OCI-LY3 (cell line): ENCODE data around the gene LAMB4.

Experiments
- H2AFZ ChIP-seq: fragments of 200-600, 300-600 bp; shearing (Covaris generic); 2 replicates; pipeline ENCODE4 v1.6.0; 2014; ENCODE audit warnings: antibody characterized with exemption, low read depth, low read length
- H3K27ac ChIP-seq: fragments of 200-600, 300-600 bp; sonication (generic); 2 replicates; pipeline ENCODE4 v1.5.1; 2014; ENCODE audit warnings: mild to moderate bottlenecking, low read length, moderate library complexity, mixed read lengths
- H3K27me3 ChIP-seq: fragments of 200-600, 300-600 bp; sonication (generic); 2 replicates; pipeline ENCODE4 v1.6.1; 2014; ENCODE audit warnings: low read depth, low read length, mixed read lengths
- H3K36me3 ChIP-seq: fragments of 200-600, 300-600 bp; sonication (generic); replicated peaks from 2 replicates; pipeline ENCODE3; 2014; ENCODE audit warnings: low read depth, low read length, mixed read lengths
- H3K4me1 ChIP-seq: fragments of 300-600, 200-600 bp; sonication (generic); 2 replicates; pipeline ENCODE4 v1.6.1; 2014; ENCODE audit warnings: low read length, mixed read lengths
- H3K4me2 ChIP-seq: fragments of 200-600, 300-600 bp; sonication (generic); 2 replicates; pipeline ENCODE4 v1.6.1; 2014; ENCODE audit warnings: low read length, mixed read lengths
- H3K4me3 ChIP-seq: fragments of 300-600, 200-600 bp; sonication (generic); 2 replicates; pipeline ENCODE4 v1.5.1; 2014; ENCODE audit warnings: antibody characterized with exemption, mild to moderate bottlenecking, low read length, moderate library complexity
- H3K79me2 ChIP-seq: fragments of 300-600, 200-600 bp; shearing (Covaris generic); 2 replicates; pipeline ENCODE4 v1.6.1; 2014; ENCODE audit warnings: mild to moderate bottlenecking, low read length, mixed read lengths
- H3K9ac ChIP-seq: fragments of 300-600, 200-600 bp; shearing (Covaris generic); 2 replicates; pipeline ENCODE4 v1.6.0; 2014; ENCODE audit warnings: mild to moderate bottlenecking, low read length, moderate library complexity
- H3K9me3 ChIP-seq: fragments of 200-600, 300-600 bp; shearing (Covaris generic); 2 replicates; pipeline ENCODE4 v1.6.1; 2014; ENCODE audit warnings: low read length, mixed read lengths; ENCODE audit not compliant: insufficient read depth
- H4K20me1 ChIP-seq: fragments of 200-600, 300-600 bp; sonication (generic); 2 replicates; pipeline ENCODE4 v1.6.1; 2016; ENCODE audit warnings: low read length, mixed read lengths; ENCODE audit not compliant: insufficient read depth
- EZH2phosphoT487 ChIP-seq: fragments of 200-600 bp; shearing (Covaris generic); IDR thresholded peaks from 2 replicates; pipeline ENCODE4 v1.6.1; 2018; ENCODE audit warnings: antibody characterized with exemption, mixed run types, low read depth
- TF ChIP-seq, protein P1 (sequence below): fragments of 200-600, 300-600 bp; sonication (generic); IDR thresholded peaks from 2 replicates; pipeline ENCODE4 v1.5.1; 2014; ENCODE audit warnings: antibody characterized with exemption, low read length, low read depth

The LAMB4 gene

GRCh38 chr7:108164946-108165345 is 34.8 kb upstream of the LAMB4 start:
- TF ChIP-seq, protein P1, sequence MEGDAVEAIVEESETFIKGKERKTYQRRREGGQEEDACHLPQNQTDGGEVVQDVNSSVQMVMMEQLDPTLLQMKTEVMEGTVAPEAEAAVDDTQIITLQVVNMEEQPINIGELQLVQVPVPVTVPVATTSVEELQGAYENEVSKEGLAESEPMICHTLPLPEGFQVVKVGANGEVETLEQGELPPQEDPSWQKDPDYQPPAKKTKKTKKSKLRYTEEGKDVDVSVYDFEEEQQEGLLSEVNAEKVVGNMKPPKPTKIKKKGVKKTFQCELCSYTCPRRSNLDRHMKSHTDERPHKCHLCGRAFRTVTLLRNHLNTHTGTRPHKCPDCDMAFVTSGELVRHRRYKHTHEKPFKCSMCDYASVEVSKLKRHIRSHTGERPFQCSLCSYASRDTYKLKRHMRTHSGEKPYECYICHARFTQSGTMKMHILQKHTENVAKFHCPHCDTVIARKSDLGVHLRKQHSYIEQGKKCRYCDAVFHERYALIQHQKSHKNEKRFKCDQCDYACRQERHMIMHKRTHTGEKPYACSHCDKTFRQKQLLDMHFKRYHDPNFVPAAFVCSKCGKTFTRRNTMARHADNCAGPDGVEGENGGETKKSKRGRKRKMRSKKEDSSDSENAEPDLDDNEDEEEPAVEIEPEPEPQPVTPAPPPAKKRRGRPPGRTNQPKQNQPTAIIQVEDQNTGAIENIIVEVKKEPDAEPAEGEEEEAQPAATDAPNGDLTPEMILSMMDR, result no peak
- no peak for TF ChIP-seq EZH2phosphoT487
- Histone ChIP-seq H3K9me3 (no peaks in the 10 kb centered on the region), H2AFZ (no peak overlapping the region), H3K4me3 (no peak overlapping the region), H3K27ac (no peak overlapping the region), H3K4me1 (no peaks in the 10 kb centered on the region), H4K20me1 (no peaks in the 10 kb centered on the region), H3K79me2 (no peaks in the 10 kb centered on the region), H3K27me3 (no peaks in the 10 kb centered on the region), H3K9ac (no peak overlapping the region), H3K36me3 (peaks cover 7% of the 10 kb centered on the region), H3K4me2 (no peak overlapping the region)

- H3K9ac ChIP-seq, result no peak overlapping the region
- TF ChIP-seq, protein P1, result no peak
- no peak for TF ChIP-seq EZH2phosphoT487
Measured at GRCh38 chr7:108164342-108164741, 34.2 kb upstream of the LAMB4 start.

DNA sequence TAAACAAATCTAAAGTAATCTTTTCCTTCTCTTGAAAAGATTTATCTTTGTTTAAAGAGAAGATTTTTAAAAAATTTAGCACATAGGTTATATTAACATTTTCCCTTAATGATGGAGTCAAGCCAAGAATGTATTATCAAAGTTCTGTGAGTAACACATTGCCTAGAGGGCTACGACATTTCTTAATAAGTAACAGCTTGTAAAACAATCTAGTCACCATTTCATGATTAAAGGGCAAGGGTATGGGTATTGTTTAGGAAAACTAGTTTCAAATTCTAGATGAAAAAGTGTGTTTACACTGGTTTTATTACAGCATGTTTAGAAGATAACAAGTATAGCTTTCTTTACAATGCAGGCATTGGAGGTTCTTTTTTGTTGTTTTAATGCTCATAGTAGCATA is 28.6 kb upstream of the LAMB4 start:
- H3K4me2 ChIP-seq, result no peak overlapping the region
- H3K27ac ChIP-seq, result no peak overlapping the region
- TF ChIP-seq, protein P1, result no peak
- TF ChIP-seq EZH2phosphoT487, result no peak
- peaks cover 27% of the 10 kb centered on the region for H3K36me3 ChIP-seq
- H3K4me1 ChIP-seq, result peaks cover 4% of the 10 kb centered on the region; the same call in 1 of the 2 replicates
- no peak overlapping the region for H2AFZ ChIP-seq
- H3K79me2 ChIP-seq, result no peaks in the 10 kb centered on the region
- no peaks in the 10 kb centered on the region for H3K27me3 ChIP-seq
- H3K9ac ChIP-seq, result no peak overlapping the region
- no peaks in the 10 kb centered on the region for H4K20me1 ChIP-seq
- H3K9me3 ChIP-seq, result no peaks in the 10 kb centered on the region
- H3K4me3 ChIP-seq, result no peak overlapping the region

More at GRCh38 chr7:108164342-108164741, 34.2 kb upstream of the LAMB4 start:
- Histone ChIP-seq H3K79me2 (no peaks in the 10 kb centered on the region), H3K36me3 (peaks cover 10% of the 10 kb centered on the region), H2AFZ (no peak overlapping the region), H3K27me3 (no peaks in the 10 kb centered on the region), H3K4me1 (no peaks in the 10 kb centered on the region), H3K9me3 (no peaks in the 10 kb centered on the region), H4K20me1 (no peaks in the 10 kb centered on the region), H3K4me3 (no peak overlapping the region), H3K27ac (no peak overlapping the region), H3K4me2 (no peak overlapping the region)

GRCh38 chr7:108157606-108158335 is 27.6 kb upstream of the LAMB4 start:
- H3K36me3 ChIP-seq, result peaks cover 27% of the 10 kb centered on the region
- H2AFZ ChIP-seq, result no peak overlapping the region

More at GRCh38 chr7:108157606-108158335, 27.6 kb upstream of the LAMB4 start:
- Histone ChIP-seq H3K9ac (no peak overlapping the region), H3K27me3 (no peaks in the 10 kb centered on the region), H3K27ac (no peak overlapping the region), H3K4me2 (no peak overlapping the region), H3K9me3 (no peaks in the 10 kb centered on the region), H4K20me1 (no peaks in the 10 kb centered on the region), H3K4me3 (no peak overlapping the region), H3K79me2 (no peaks in the 10 kb centered on the region), H3K4me1 (peaks cover 4% of the 10 kb centered on the region; the same call in 1 of the 2 replicates)
- TF ChIP-seq, protein P1, result no peak
- TF ChIP-seq EZH2phosphoT487, result no peak
